HCT116 (cell line): ENCODE measurements around the gene S1PR2. TPM values are rescaled to one million over a fixed set of nuclear protein-coding genes. Genes with fewer than 3 reads are reported as not detected.
"Not testable (repeated sequence)": the region's sequence is repeated elsewhere in the genome, so short reads cannot be mapped to it uniquely, and the experiment has no call there.

Source experiments
- ATAC-seq: fragments of 200-7000 bp; cut with Tn5 transposase; 2 replicates; pipeline ENCODE4 v1.9.1; 2020; ENCODE audit warnings: mild to moderate bottlenecking, moderate library complexity
- BruUV-seq: library from RNA; stranded (reverse); fragments of 400-500 nt; replicated peaks from 2 replicates; lab custom pipeline; 2021; lab: Mats Ljungman, UMichigan
- CTCF ChIA-PET: fragments of 300-600 bp; sonication (Branson Sonifier 250); formaldehyde crosslinking; loops from one replicate; lab custom pipeline; 2021; ENCODE audit warnings: antibody characterized with exemption; lab: Charles Lee
- POLR2A ChIA-PET: fragments of 300-600, 350-600 bp; sonication (Branson Sonifier 250); formaldehyde crosslinking; loops from one replicate; lab custom pipeline; 2021; ENCODE audit warnings: antibody characterized with exemption; lab: Charles Lee
- RAD21 ChIA-PET, 2 experiments: fragments of 300-600 bp; sonication (Branson Sonifier 250); formaldehyde crosslinking; loops; one replicate each; lab custom pipeline; 2023; ENCODE audit warnings: low total read pairs in 2 of 2; ENCODE audit not compliant: uncharacterized antibody in 2 of 2, unreplicated experiment in 2 of 2, low non-redundant PET in 1 of 2; lab: Charles Lee
- DNase-seq: peaks from one replicate; pipeline ENCODE4 v3.0.0-alpha.2; 2010; ENCODE audit warnings: low read depth, low spot score
- H2AFZ ChIP-seq: fragments of 200-600 bp; shearing (Covaris generic), sonication (generic); 2 replicates; pipeline ENCODE4 v1.6.1; 2017; ENCODE audit warnings: low read depth, mixed run types, mixed read lengths, antibody characterized with exemption, low read length; ENCODE audit not compliant: poor library complexity, severe bottlenecking
- H3K27ac ChIP-seq: 2 replicates; pipeline ENCODE4 v1.5.1; 2012; ENCODE audit warnings: low read depth, low read length
- H3K27me3 ChIP-seq: fragments of 200-600 bp; sonication (generic); 2 replicates; pipeline ENCODE4 v1.6.1; 2016; ENCODE audit warnings: mixed run types, low read length, mixed read lengths; ENCODE audit not compliant: insufficient read depth
- H3K36me3 ChIP-seq, 2 experiments: fragments of 200-500 bp in 1 of 2; fragments of 200-600 bp in 1 of 2; sonication (Bioruptor generic) in 1 of 2; sonication (generic) in 1 of 2; 2 replicates each; pipeline versions ENCODE4 v1.5.1 to v1.6.1; 2014 to 2016; ENCODE audit warnings: low read length in 2 of 2, inconsistent platforms in 1 of 2, mixed read lengths in 1 of 2, mixed run types in 1 of 2; ENCODE audit not compliant: insufficient read depth in 2 of 2, control insufficient read depth in 1 of 2
- H3K4me1 ChIP-seq, 2 experiments: fragments of 200-600 bp in 1 of 2; sonication (generic) in 1 of 2; 2 replicates each; pipeline versions ENCODE4 v1.5.1 to v1.6.1; 2012 to 2017; ENCODE audit warnings: low read length in 2 of 2, inconsistent platforms in 1 of 2, mild to moderate bottlenecking in 1 of 2, mixed read lengths in 1 of 2, mixed run types in 1 of 2, moderate library complexity in 1 of 2; ENCODE audit not compliant: insufficient read depth in 2 of 2, control insufficient read depth in 1 of 2
- H3K4me2 ChIP-seq: fragments of 200-600 bp; sonication (generic); 2 replicates; pipeline ENCODE4 v1.6.1; 2017; ENCODE audit warnings: mixed run types, low read length, mixed read lengths
- H3K4me3 ChIP-seq, 2 experiments: fragments of 200-600 bp in 1 of 2; sonication (generic) in 1 of 2; replicated peaks in 1 of 2; 2 replicates each; pipeline ENCODE4 v1.5.1; 2011 to 2016; ENCODE audit warnings: low read length in 2 of 2, control low read depth in 1 of 2, low read depth in 1 of 2, mild to moderate bottlenecking in 1 of 2, mixed read lengths in 1 of 2, mixed run types in 1 of 2
- H3K79me2 ChIP-seq: fragments of 200-600 bp; sonication (generic); 2 replicates; pipeline ENCODE4 v1.6.1; 2017; ENCODE audit warnings: mild to moderate bottlenecking, mixed run types, low read length, moderate library complexity, mixed read lengths; ENCODE audit not compliant: insufficient read depth
- H3K9ac ChIP-seq: fragments of 200-600 bp; sonication (generic); 2 replicates; pipeline ENCODE4 v1.6.1; 2016; ENCODE audit warnings: low read length, mixed read lengths
- H3K9me2 ChIP-seq: fragments of 200-600 bp; sonication (generic), shearing (Covaris generic); 2 replicates; pipeline ENCODE4 v1.6.1; 2017; ENCODE audit warnings: mixed run types, mild to moderate bottlenecking, moderate library complexity; ENCODE audit not compliant: insufficient read depth
- H3K9me3 ChIP-seq, 2 experiments: fragments of 200-500 bp in 1 of 2; fragments of 200-600 bp in 1 of 2; sonication (Bioruptor generic) in 1 of 2; sonication (generic) in 1 of 2; 2 replicates each; pipeline ENCODE4 v1.6.1; 2014 to 2017; ENCODE audit warnings: low read length in 2 of 2, mixed read lengths in 2 of 2, inconsistent platforms in 1 of 2, low read depth in 1 of 2, mild to moderate bottlenecking in 1 of 2, mixed run types in 1 of 2, moderate library complexity in 1 of 2; ENCODE audit not compliant: control insufficient read depth in 1 of 2, insufficient read depth in 1 of 2
- H4K20me1 ChIP-seq: fragments of 200-600 bp; sonication (generic), shearing (Covaris generic); 2 replicates; pipeline ENCODE4 v1.6.1; 2017; ENCODE audit warnings: mixed run types, mild to moderate bottlenecking, moderate library complexity; ENCODE audit not compliant: insufficient read depth
- EGR1 ChIP-seq: IDR thresholded peaks from 2 replicates; pipeline ENCODE4 v1.6.1; 2012; ENCODE audit warnings: low read depth
- EZH2phosphoT487 ChIP-seq: fragments of 200-600 bp; IDR thresholded peaks from 2 replicates; pipeline ENCODE4 v1.6.1; 2018; ENCODE audit warnings: antibody characterized with exemption, borderline replicate concordance
- FOSL1 ChIP-seq: IDR thresholded peaks from 2 replicates; pipeline ENCODE4 v1.6.1; 2012; ENCODE audit warnings: low read depth
- JUND ChIP-seq: IDR thresholded peaks from 2 replicates; pipeline ENCODE4 v1.6.1; 2012
- POLR2A ChIP-seq: IDR thresholded peaks from 2 replicates; pipeline ENCODE4 v1.7.0; 2011; ENCODE audit warnings: borderline replicate concordance; ENCODE audit not compliant: insufficient read depth, insufficient read length; ENCODE audit errors: extremely low read depth
- SIN3A ChIP-seq: IDR thresholded peaks from 2 replicates; pipeline ENCODE4 v1.6.1; 2012; ENCODE audit warnings: low read depth
- SP1 ChIP-seq: IDR thresholded peaks from 2 replicates; pipeline ENCODE4 v1.6.1; 2012; ENCODE audit warnings: low read depth
- SRF ChIP-seq: IDR thresholded peaks from 2 replicates; pipeline ENCODE4 v1.6.1; 2012; ENCODE audit warnings: low read depth
- ZNF274 ChIP-seq: fragments of 200-500 bp; sonication (Bioruptor generic); IDR thresholded peaks from 2 replicates; pipeline ENCODE4 v1.6.1; 2014; ENCODE audit warnings: mild to moderate bottlenecking, low read depth, low read length, inconsistent platforms
- intact Hi-C: fragments of 100-400 bp; cut with micrococcal nuclease; formaldehyde crosslinking; loops from 2 replicates; pipeline ENCODE4 v1.10.0; 2022
- total RNA-seq: library from RNA; stranded (reverse); gene quantifications from one replicate; pipeline ENCODE4 v1.2.1, GENCODE V29; 2021; ENCODE audit not compliant: unreplicated experiment
- TF ChIP-seq, protein P1 (sequence below), 3 experiments: fragments of 200-600 bp in 1 of 3; sonication (generic) in 1 of 3; IDR thresholded peaks in 2 of 3; conservative IDR thresholded peaks in 1 of 3; 2 replicates each; pipeline ENCODE4 v1.5.1; 2012 to 2017; ENCODE audit warnings: low read depth in 2 of 3, low read length in 2 of 3, antibody characterized with exemption in 1 of 3, borderline replicate concordance in 1 of 3, control low read depth in 1 of 3, mild to moderate bottlenecking in 1 of 3, mixed read lengths in 1 of 3, mixed run types in 1 of 3, moderate library complexity in 1 of 3; ENCODE audit not compliant: insufficient read depth in 1 of 3

The S1PR2 gene
- total RNA-seq, 1 experiment from 2014 or later: 6.1 TPM

DNA sequence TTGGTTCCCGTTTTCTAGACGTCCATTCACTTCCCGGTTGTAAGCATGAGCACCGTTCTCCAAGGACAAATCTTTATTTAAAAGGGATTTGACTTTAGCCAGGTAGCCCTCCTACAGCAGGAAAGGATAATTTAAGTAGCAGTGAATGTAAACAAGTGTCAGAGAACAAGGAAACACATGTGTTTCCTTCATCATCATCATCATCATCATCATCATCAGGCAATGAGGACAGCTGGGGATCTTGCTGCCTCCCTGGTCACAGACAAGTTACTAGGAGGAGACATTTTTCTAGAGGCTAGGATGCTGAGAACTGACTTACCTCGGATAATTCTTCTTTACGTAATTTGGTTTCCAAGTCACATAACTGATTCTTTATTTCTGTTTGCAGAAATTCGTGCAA is 50.7 kb downstream of the S1PR2 start:
- Histone ChIP-seq H3K79me2 (peaks cover 82% of the 10 kb centered on the region), H3K27me3 (no peaks in the 10 kb centered on the region), H3K9me3 (no peaks in the 10 kb centered on the region), H3K4me2 (no peak overlapping the region), H3K4me1 (no peaks in the 10 kb centered on the region), H3K36me3 (peaks cover 27 to 45% of the 10 kb centered on the region in 2 experiments), H3K4me3 (no peak overlapping the region), H2AFZ (no peak overlapping the region), H4K20me1 (peaks cover 15% of the 10 kb centered on the region; the same call in 1 of the 2 replicates), H3K27ac (no peak overlapping the region), H3K9ac (no peak overlapping the region), H3K9me2 (no peaks in the 10 kb centered on the region)
- POLR2A ChIA-PET: no interaction called here
- BruUV-seq: TSS peak; percentile 21
- CTCF ChIA-PET: no interaction called here
- intact Hi-C loops: no loop called here
- DNase-seq: no peak
- ATAC-seq: no peak
- no peak for TF ChIP-seq SP1
- no peak for TF ChIP-seq JUND
- no peak for TF ChIP-seq EGR1
- no peak for TF ChIP-seq SRF
- TF ChIP-seq SIN3A: no peak
- TF ChIP-seq ZNF274: no peak
- no peak for TF ChIP-seq EZH2phosphoT487
- TF ChIP-seq FOSL1: no peak
- no peak for TF ChIP-seq POLR2A
- TF ChIP-seq, protein P1, sequence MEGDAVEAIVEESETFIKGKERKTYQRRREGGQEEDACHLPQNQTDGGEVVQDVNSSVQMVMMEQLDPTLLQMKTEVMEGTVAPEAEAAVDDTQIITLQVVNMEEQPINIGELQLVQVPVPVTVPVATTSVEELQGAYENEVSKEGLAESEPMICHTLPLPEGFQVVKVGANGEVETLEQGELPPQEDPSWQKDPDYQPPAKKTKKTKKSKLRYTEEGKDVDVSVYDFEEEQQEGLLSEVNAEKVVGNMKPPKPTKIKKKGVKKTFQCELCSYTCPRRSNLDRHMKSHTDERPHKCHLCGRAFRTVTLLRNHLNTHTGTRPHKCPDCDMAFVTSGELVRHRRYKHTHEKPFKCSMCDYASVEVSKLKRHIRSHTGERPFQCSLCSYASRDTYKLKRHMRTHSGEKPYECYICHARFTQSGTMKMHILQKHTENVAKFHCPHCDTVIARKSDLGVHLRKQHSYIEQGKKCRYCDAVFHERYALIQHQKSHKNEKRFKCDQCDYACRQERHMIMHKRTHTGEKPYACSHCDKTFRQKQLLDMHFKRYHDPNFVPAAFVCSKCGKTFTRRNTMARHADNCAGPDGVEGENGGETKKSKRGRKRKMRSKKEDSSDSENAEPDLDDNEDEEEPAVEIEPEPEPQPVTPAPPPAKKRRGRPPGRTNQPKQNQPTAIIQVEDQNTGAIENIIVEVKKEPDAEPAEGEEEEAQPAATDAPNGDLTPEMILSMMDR (IDR thresholded peaks at IDR 0.05 in 2 of 3, conservative IDR thresholded peaks at IDR 0.05 in 1 of 3; ENCODE audit: borderline replicate concordance in 1 of 3, insufficient read depth in 1 of 3, low read depth in 2 of 3, low read length in 2 of 3): no peak
- TF ChIP-seq, all 23 proteins: peak for 0
- RAD21 ChIA-PET: no interaction called here

DNA sequence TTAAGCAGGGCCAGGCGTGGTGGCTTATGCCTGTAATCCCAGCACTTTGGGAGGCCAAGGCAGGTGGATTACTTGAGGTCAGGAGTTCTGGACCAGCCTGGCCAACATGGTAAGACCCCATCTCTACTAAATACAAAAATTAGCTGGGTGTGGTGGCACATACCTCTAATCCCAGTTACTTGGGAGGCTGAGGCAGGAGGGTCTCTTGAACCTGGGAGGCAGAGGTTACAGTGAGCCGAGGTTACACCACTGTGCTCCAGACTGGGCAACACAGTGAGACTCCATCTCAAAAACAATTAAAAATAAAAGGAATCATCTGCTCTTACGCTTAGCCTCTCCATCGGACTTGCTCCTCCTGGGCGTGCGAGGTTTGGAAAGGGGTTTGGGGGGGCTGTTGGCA is 51.1 kb downstream of the S1PR2 start:
- intact Hi-C loops: not testable (repeated sequence)

More for the DNA sequence above, 51.1 kb downstream of the S1PR2 start:
- RAD21 ChIA-PET, H3K4me2 ChIP-seq, BruUV-seq, H3K27me3 ChIP-seq, DNase-seq, H3K4me1 ChIP-seq, H3K4me3 ChIP-seq, ATAC-seq, CTCF ChIA-PET, POLR2A ChIA-PET, H3K27ac ChIP-seq, H3K9me3 ChIP-seq, H3K9ac ChIP-seq, H2AFZ ChIP-seq, H3K9me2 ChIP-seq: not testable (repeated sequence)
- Histone ChIP-seq H4K20me1 (peaks cover 15% of the 10 kb centered on the region; the same call in 1 of the 2 replicates), H3K79me2 (peaks cover 83% of the 10 kb centered on the region), H3K36me3 (peaks cover 32 to 50% of the 10 kb centered on the region in 2 experiments)
